K562 (cell line): ENCODE measurements around the gene OBSCN. TPM values are rescaled to one million over a fixed set of nuclear protein-coding genes. Genes with fewer than 3 reads are reported as not detected.

Experiments
- ATAC-seq: fragments of 200-7000 bp; cut with Tn5 transposase; 3 replicates; pipeline ENCODE4 v1.9.1; 2020; ENCODE audit warnings: moderate library complexity
- BruUV-seq: library from RNA; stranded (reverse); fragments of 400-500 nt; replicated peaks from 2 replicates; lab custom pipeline; 2021; lab: Mats Ljungman, UMichigan
- CTCF ChIA-PET: fragments of 300-600 bp; formaldehyde crosslinking; extraction: SDS; loops from one replicate; lab custom pipeline; 2021; ENCODE audit warnings: low intra/inter-chr PET ratio; lab: Yijun Ruan, JAX
- POLR2A ChIA-PET: fragments of 300-600, 350-650 bp; sonication (Branson Sonifier 250); formaldehyde crosslinking; extraction: SDS; loops from one replicate; lab custom pipeline; 2021; ENCODE audit warnings: antibody characterized with exemption, inconsistent platforms; lab: Yijun Ruan, JAX
- DNase-seq, 4 experiments: peaks; one replicate each; pipeline versions ENCODE4 v3.0.0 to v3.0.0-alpha.2; 2011 to 2018; ENCODE audit warnings: low spot score in 3 of 4, mixed read lengths in 3 of 4; ENCODE audit errors: extremely low read depth in 1 of 4
- FAIRE-seq: peaks from 2 replicates; lab custom pipeline; 2011; peaks lifted over from hg19 to GRCh38; lab: Jason Lieb, UNC
- H2AFZ ChIP-seq: 2 replicates; pipeline ENCODE4 v1.6.0; 2011; ENCODE audit warnings: low read depth, low read length, control low read depth, inconsistent platforms
- H3K27ac ChIP-seq: fragments of 200-600 bp; 3 replicates; pipeline ENCODE4 v1.8.0; 2011; ENCODE audit warnings: low read depth, mild to moderate bottlenecking, control low read depth, inconsistent platforms, low read length, moderate library complexity, mixed read lengths; ENCODE audit errors: extremely low read depth
- H3K27me3 ChIP-seq, 2 experiments: fragments of 300-600 bp in 1 of 2; 2 replicates in 1 of 2; 3 replicates in 1 of 2; pipeline versions ENCODE4 v1.6.0 to v1.8.0; 2011; ENCODE audit warnings: inconsistent platforms in 2 of 2, low read length in 2 of 2, mild to moderate bottlenecking in 1 of 2, mixed read lengths in 1 of 2, moderate library complexity in 1 of 2; ENCODE audit not compliant: control insufficient read depth in 2 of 2, insufficient read depth in 2 of 2
- H3K36me3 ChIP-seq: fragments of 300-600 bp; 3 replicates; pipeline ENCODE4 v1.8.0; 2011; ENCODE audit warnings: mild to moderate bottlenecking, low read length, inconsistent platforms; ENCODE audit not compliant: control insufficient read depth, insufficient read depth
- H3K4me1 ChIP-seq, 2 experiments: fragments of 200-600 bp in 1 of 2; replicated peaks in 1 of 2; 2 replicates in 1 of 2; 3 replicates in 1 of 2; pipeline versions ENCODE4 v1.5.1 to v1.8.0; 2011; ENCODE audit warnings: inconsistent platforms in 2 of 2, low read length in 2 of 2, mild to moderate bottlenecking in 1 of 2, mixed read lengths in 1 of 2, moderate library complexity in 1 of 2; ENCODE audit not compliant: control insufficient read depth in 2 of 2, insufficient read depth in 2 of 2
- H3K4me2 ChIP-seq: 2 replicates; pipeline ENCODE4 v1.6.1; 2011; ENCODE audit warnings: low read length, control low read depth, inconsistent platforms, mixed read lengths; ENCODE audit not compliant: insufficient read depth
- H3K4me3 ChIP-seq: fragments of 200-600 bp; sonication (generic), shearing (Covaris generic); 2 replicates; pipeline ENCODE4 v1.5.1; 2016; ENCODE audit warnings: control low read depth, inconsistent platforms
- H3K79me2 ChIP-seq: fragments of 200-600 bp; 3 replicates; pipeline ENCODE4 v1.8.0; 2011; ENCODE audit warnings: low read length, inconsistent platforms; ENCODE audit not compliant: control insufficient read depth, insufficient read depth
- H3K9ac ChIP-seq, 2 experiments: 2 replicates each; pipeline versions ENCODE4 v1.6.0 to v1.6.1; 2011; ENCODE audit warnings: low read depth in 2 of 2, low read length in 2 of 2, control low read depth in 1 of 2, inconsistent platforms in 1 of 2, mild to moderate bottlenecking in 1 of 2, mixed read lengths in 1 of 2; ENCODE audit not compliant: insufficient read depth in 1 of 2
- H3K9me1 ChIP-seq: one replicate; pipeline ENCODE4 v1.6.0; 2011; ENCODE audit warnings: inconsistent platforms, mild to moderate bottlenecking, low read length, moderate library complexity; ENCODE audit not compliant: control insufficient read depth, insufficient read depth
- H3K9me3 ChIP-seq: replicated peaks from 2 replicates; pipeline ENCODE4 v1.5.1; 2011; ENCODE audit warnings: low read depth, low read length, inconsistent platforms; ENCODE audit not compliant: control insufficient read depth, insufficient read depth
- H4K20me1 ChIP-seq: replicated peaks from 2 replicates; pipeline ENCODE4 v1.6.1; 2011; ENCODE audit warnings: low read length, inconsistent platforms, mixed read lengths; ENCODE audit not compliant: control insufficient read depth, insufficient read depth
- BDP1 ChIP-seq: IDR thresholded peaks from 3 replicates; pipeline ENCODE4 v1.6.1; 2011; ENCODE audit not compliant: insufficient read length, insufficient read depth
- KDM4B ChIP-seq, 2 experiments: fragments of 450-650 bp in 1 of 2; sonication (generic) in 1 of 2; IDR thresholded peaks; 2 replicates each; pipeline ENCODE4 v1.6.1; 2016 to 2017; ENCODE audit warnings: borderline replicate concordance in 2 of 2, antibody characterized with exemption in 1 of 2, low read depth in 1 of 2, mild to moderate bottlenecking in 1 of 2
- KHSRP ChIP-seq: fragments of 450-650 bp; IDR thresholded peaks from 2 replicates; pipeline ENCODE4 v1.6.1; 2017
- MTA2 ChIP-seq: fragments of 450-650 bp; IDR thresholded peaks from 2 replicates; pipeline ENCODE4 v1.6.1; 2016; ENCODE audit warnings: low read depth
- POLR2G ChIP-seq: fragments of 200-400 bp; formaldehyde crosslinking; IDR thresholded peaks from 2 replicates; pipeline ENCODE4 v1.6.1; 2017; ENCODE audit warnings: low read depth, mild to moderate bottlenecking, antibody characterized with exemption, low read length, moderate library complexity
- ZBED1 ChIP-seq: IDR thresholded peaks from 2 replicates; pipeline ENCODE4 v1.6.1; 2014
- ZBTB17 ChIP-seq: fragments of 450-650 bp; formaldehyde crosslinking; IDR thresholded peaks from 2 replicates; pipeline ENCODE4 v1.4.0; 2020; ENCODE audit warnings: mild to moderate bottlenecking
- ZFPM2 ChIP-seq: fragments of 250-450 bp; sonication (Bioruptor Pico); IDR thresholded peaks from 2 replicates; pipeline ENCODE4 v1.5.1; 2022; ENCODE audit warnings: mild to moderate bottlenecking
- WGBS: fragments of 100-300 bp; shearing (Covaris generic); methylation state at CpG from one replicate; pipeline ENCODE4 v1.1.6; 2016; ENCODE audit warnings: low coverage, mixed read lengths; ENCODE audit not compliant: insufficient coverage; ENCODE audit errors: missing lambda C conversion rate; 5-methylcytosine and 5-hydroxymethylcytosine counted together
- in situ Hi-C: fragments of 300-500 bp; cut with MboI; formaldehyde crosslinking; loops from 4 replicates; pipeline ENCODE4 v1.15.0; 2018; ENCODE audit warnings: inconsistent platforms, mixed read lengths
- intact Hi-C: fragments of 100-400 bp; cut with micrococcal nuclease; formaldehyde crosslinking; loops from 2 replicates; pipeline ENCODE4 v1.14.2; 2022
- polyA plus RNA-seq, 8 experiments: library from polyadenylated mRNA; depleted of rRNA in 4 of 8; stranded (reverse) in 5 of 8; unstranded in 3 of 8; fragments of >200 nt; fragmentation: Nextera tagmentation in 2 of 8; fragmentation: Illumina TruSeq in 1 of 8; extraction: Ambion mirVana in 2 of 8; extraction: Trizol in 1 of 8; gene quantifications; 2 replicates each; pipeline versions ENCODE4 v1.2.1 to v1.2.3, GENCODE V29; 2011 to 2014; ENCODE audit warnings: inconsistent platforms in 1 of 8, missing spikeins in 1 of 8
- total RNA-seq, 7 experiments: library from RNA; depleted of rRNA in 6 of 7; stranded (reverse); fragments of >200 nt in 6 of 7; fragmentation: Illumina TruSeq in 2 of 7; extraction: Trizol in 2 of 7; gene quantifications; 2 replicates each; pipeline versions ENCODE4 v1.2.1 to v1.2.3, GENCODE V29; 2011 to 2021; ENCODE audit warnings: low replicate concordance in 1 of 7
- TF ChIP-seq, protein P1 (sequence below): fragments of 200-600 bp; sonication (generic); IDR thresholded peaks from one replicate; pipeline ENCODE4 v1.6.1; 2012; ENCODE audit warnings: mild to moderate bottlenecking, low read depth, low read length, inconsistent platforms

The OBSCN gene
- total and polyA plus RNA-seq, 9 of the 15 experiments (the other 6 are each of a cell fraction or from before 2014, with no cell fraction given) = 0.18 to 19.7 (median 3.6) TPM

DNA sequence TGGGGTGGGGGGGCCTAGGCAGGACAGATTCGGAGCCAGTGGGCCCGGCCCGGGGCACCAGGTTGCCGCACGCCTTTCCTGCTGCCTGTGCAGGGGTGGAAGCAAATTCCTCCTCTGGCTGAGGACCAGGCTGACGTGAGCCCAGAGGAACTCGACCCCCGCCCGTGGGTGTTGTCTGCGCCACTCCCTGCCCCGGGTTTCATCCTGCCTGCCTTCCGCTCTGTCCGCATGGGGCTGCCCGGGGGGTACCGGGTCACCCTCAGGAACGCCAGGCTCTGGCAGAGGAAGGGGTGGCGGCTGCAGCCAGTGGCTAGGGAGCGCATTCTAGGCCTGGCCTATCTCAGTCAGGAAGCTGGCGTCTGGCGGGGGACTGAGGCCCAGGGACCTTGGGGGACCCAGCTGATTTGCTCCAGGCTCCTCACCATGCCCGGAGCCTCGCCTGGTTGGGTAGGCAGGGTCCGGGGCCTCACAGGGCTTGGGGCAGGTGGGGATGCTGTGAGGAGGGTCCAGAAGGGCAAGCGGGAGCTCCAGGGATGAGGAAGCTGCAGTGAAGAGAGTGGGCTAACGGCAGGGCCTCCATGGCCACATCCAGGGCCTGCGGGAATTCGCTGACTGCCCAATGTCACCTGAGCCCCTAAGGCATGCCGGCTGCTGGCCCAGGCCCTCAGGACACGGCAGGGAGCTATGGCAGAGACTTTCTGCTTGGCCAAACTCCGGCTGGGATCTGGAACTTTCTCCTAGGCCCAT is 44.7 kb upstream of the OBSCN start:
- Histone ChIP-seq H3K27ac (no peak overlapping the region), H4K20me1 (peaks cover 6% of the 10 kb centered on the region), H3K4me2 (no peak overlapping the region), H3K79me2 (peaks cover 10% of the 10 kb centered on the region), H3K4me1 (peaks cover 18 to 59% of the 10 kb centered on the region in 2 experiments), H3K4me3 (no peak overlapping the region), H3K9me1 (peaks cover 12% of the 10 kb centered on the region), H3K27me3 (no peaks in the 10 kb centered on the region), H3K36me3 (no peaks in the 10 kb centered on the region), H3K9ac (peak overlapping the region in 1 of 2 experiments; percentile 83; a peak in 2 of 4 replicates), H2AFZ (no peak overlapping the region), H3K9me3 (no peaks in the 10 kb centered on the region)
- ATAC-seq = no peak
- intact Hi-C loops = no loop called here
- no peak for DNase-seq
- 80% methylated on average over 27 of the region's 30 CpGs for WGBS
- no TSS peak for BruUV-seq
- ChIA-PET POLR2A (interaction anchor here (0.6 to 5.8 kb wide), 5 partner anchors 12 to 339 kb away, joined by 4 to 47 read pairs (median 5); no protein-coding TSS in a partner anchor), CTCF (no interaction called here)
- in situ Hi-C loops = no loop called here
- FAIRE-seq = no peak
- TF ChIP-seq ZBED1 (no peak), MTA2 (no peak), ZFPM2 (CRISPR knock-in tag) (no peak), KHSRP (no peak), BDP1 (no peak), KDM4B (IDR thresholded peaks at IDR 0.05; ENCODE audit: borderline replicate concordance in 2 of 2, low read depth in 1 of 2) (no peak), POLR2G (peak; percentile 45; the same call in 1 of the 2 replicates), ZBTB17 (CRISPR knock-in tag) (no peak)
- TF ChIP-seq, protein P1, sequence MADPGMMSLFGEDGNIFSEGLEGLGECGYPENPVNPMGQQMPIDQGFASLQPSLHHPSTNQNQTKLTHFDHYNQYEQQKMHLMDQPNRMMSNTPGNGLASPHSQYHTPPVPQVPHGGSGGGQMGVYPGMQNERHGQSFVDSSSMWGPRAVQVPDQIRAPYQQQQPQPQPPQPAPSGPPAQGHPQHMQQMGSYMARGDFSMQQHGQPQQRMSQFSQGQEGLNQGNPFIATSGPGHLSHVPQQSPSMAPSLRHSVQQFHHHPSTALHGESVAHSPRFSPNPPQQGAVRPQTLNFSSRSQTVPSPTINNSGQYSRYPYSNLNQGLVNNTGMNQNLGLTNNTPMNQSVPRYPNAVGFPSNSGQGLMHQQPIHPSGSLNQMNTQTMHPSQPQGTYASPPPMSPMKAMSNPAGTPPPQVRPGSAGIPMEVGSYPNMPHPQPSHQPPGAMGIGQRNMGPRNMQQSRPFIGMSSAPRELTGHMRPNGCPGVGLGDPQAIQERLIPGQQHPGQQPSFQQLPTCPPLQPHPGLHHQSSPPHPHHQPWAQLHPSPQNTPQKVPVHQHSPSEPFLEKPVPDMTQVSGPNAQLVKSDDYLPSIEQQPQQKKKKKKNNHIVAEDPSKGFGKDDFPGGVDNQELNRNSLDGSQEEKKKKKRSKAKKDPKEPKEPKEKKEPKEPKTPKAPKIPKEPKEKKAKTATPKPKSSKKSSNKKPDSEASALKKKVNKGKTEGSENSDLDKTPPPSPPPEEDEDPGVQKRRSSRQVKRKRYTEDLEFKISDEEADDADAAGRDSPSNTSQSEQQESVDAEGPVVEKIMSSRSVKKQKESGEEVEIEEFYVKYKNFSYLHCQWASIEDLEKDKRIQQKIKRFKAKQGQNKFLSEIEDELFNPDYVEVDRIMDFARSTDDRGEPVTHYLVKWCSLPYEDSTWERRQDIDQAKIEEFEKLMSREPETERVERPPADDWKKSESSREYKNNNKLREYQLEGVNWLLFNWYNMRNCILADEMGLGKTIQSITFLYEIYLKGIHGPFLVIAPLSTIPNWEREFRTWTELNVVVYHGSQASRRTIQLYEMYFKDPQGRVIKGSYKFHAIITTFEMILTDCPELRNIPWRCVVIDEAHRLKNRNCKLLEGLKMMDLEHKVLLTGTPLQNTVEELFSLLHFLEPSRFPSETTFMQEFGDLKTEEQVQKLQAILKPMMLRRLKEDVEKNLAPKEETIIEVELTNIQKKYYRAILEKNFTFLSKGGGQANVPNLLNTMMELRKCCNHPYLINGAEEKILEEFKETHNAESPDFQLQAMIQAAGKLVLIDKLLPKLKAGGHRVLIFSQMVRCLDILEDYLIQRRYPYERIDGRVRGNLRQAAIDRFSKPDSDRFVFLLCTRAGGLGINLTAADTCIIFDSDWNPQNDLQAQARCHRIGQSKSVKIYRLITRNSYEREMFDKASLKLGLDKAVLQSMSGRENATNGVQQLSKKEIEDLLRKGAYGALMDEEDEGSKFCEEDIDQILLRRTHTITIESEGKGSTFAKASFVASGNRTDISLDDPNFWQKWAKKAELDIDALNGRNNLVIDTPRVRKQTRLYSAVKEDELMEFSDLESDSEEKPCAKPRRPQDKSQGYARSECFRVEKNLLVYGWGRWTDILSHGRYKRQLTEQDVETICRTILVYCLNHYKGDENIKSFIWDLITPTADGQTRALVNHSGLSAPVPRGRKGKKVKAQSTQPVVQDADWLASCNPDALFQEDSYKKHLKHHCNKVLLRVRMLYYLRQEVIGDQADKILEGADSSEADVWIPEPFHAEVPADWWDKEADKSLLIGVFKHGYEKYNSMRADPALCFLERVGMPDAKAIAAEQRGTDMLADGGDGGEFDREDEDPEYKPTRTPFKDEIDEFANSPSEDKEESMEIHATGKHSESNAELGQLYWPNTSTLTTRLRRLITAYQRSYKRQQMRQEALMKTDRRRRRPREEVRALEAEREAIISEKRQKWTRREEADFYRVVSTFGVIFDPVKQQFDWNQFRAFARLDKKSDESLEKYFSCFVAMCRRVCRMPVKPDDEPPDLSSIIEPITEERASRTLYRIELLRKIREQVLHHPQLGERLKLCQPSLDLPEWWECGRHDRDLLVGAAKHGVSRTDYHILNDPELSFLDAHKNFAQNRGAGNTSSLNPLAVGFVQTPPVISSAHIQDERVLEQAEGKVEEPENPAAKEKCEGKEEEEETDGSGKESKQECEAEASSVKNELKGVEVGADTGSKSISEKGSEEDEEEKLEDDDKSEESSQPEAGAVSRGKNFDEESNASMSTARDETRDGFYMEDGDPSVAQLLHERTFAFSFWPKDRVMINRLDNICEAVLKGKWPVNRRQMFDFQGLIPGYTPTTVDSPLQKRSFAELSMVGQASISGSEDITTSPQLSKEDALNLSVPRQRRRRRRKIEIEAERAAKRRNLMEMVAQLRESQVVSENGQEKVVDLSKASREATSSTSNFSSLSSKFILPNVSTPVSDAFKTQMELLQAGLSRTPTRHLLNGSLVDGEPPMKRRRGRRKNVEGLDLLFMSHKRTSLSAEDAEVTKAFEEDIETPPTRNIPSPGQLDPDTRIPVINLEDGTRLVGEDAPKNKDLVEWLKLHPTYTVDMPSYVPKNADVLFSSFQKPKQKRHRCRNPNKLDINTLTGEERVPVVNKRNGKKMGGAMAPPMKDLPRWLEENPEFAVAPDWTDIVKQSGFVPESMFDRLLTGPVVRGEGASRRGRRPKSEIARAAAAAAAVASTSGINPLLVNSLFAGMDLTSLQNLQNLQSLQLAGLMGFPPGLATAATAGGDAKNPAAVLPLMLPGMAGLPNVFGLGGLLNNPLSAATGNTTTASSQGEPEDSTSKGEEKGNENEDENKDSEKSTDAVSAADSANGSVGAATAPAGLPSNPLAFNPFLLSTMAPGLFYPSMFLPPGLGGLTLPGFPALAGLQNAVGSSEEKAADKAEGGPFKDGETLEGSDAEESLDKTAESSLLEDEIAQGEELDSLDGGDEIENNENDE = no peak
